ENCODE results near the gene B4GALT7. TPM values are rescaled to one million over a fixed set of nuclear protein-coding genes. Genes with fewer than 3 reads are reported as not detected.

B4GALT7 gene
- total and polyA plus RNA-seq, 4 donors: 8.1 to 19.7 (median 15.6) TPM

DNA sequence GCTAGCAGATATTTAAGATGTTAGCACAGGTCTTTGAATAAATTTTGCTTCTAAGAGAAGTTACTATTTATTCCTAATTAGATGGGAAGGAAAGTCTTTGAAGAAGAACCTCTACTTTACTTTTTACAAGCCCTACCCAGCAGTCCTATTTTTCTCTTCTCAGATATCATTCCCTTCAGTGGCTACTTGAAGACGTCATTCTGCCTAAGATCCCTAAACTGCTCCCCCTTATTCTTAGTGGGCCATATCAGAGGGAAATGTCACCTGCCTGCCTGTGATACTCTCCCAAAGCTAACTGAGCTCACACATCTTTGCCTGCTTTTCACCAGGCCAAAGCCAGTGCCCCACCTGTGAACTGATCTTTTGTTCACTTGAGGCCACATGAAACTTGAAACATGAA, 24.4 kb upstream of the B4GALT7 start:
- no peak overlapping the region for H3K4me3 ChIP-seq (ENCODE audit: low read depth in 1 of 3, low read length in 3 of 3)
- H3K9me3 ChIP-seq (ENCODE audit: control insufficient read depth in 4 of 4, low read length in 3 of 4): no peaks in the 10 kb centered on the region
- no peak for DNase-seq (ENCODE audit: low spot score)
- TF ChIP-seq TAF1 (conservative IDR thresholded peaks at IDR 0.05) (no peak), FOXA1 (IDR thresholded peaks at IDR 0.05) (no peak), JUND (IDR thresholded peaks at IDR 0.05) (no peak), GABPA (IDR thresholded peaks at IDR 0.05 in 1 of 2, conservative IDR thresholded peaks at IDR 0.05 in 1 of 2) (no peak), RAD21 (IDR thresholded peaks at IDR 0.05) (no peak), ATF3 (IDR thresholded peaks at IDR 0.05) (no peak), EGR1 (IDR thresholded peaks at IDR 0.05; ENCODE audit: low read depth in 2 of 2) (no peak), HNF4G (IDR thresholded peaks at IDR 0.05) (no peak), YY1 (IDR thresholded peaks at IDR 0.05) (no peak), NR2F2 (IDR thresholded peaks at IDR 0.05) (no peak), RXRA (IDR thresholded peaks at IDR 0.05) (no peak), FOXA2 (IDR thresholded peaks at IDR 0.05) (no peak), HNF4A (conservative IDR thresholded peaks at IDR 0.05) (no peak)
- TF ChIP-seq, protein P1, sequence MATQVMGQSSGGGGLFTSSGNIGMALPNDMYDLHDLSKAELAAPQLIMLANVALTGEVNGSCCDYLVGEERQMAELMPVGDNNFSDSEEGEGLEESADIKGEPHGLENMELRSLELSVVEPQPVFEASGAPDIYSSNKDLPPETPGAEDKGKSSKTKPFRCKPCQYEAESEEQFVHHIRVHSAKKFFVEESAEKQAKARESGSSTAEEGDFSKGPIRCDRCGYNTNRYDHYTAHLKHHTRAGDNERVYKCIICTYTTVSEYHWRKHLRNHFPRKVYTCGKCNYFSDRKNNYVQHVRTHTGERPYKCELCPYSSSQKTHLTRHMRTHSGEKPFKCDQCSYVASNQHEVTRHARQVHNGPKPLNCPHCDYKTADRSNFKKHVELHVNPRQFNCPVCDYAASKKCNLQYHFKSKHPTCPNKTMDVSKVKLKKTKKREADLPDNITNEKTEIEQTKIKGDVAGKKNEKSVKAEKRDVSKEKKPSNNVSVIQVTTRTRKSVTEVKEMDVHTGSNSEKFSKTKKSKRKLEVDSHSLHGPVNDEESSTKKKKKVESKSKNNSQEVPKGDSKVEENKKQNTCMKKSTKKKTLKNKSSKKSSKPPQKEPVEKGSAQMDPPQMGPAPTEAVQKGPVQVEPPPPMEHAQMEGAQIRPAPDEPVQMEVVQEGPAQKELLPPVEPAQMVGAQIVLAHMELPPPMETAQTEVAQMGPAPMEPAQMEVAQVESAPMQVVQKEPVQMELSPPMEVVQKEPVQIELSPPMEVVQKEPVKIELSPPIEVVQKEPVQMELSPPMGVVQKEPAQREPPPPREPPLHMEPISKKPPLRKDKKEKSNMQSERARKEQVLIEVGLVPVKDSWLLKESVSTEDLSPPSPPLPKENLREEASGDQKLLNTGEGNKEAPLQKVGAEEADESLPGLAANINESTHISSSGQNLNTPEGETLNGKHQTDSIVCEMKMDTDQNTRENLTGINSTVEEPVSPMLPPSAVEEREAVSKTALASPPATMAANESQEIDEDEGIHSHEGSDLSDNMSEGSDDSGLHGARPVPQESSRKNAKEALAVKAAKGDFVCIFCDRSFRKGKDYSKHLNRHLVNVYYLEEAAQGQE (IDR thresholded peaks at IDR 0.05): no peak
- TF ChIP-seq, protein P2, sequence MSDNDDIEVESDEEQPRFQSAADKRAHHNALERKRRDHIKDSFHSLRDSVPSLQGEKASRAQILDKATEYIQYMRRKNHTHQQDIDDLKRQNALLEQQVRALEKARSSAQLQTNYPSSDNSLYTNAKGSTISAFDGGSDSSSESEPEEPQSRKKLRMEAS (IDR thresholded peaks at IDR 0.05): no peak
- no peak overlapping the region for H3K9ac ChIP-seq (ENCODE audit: low read depth in 1 of 2, low read length in 2 of 2)
- no peaks in the 10 kb centered on the region for H3K4me1 ChIP-seq (ENCODE audit: control insufficient read depth in 4 of 4, insufficient read depth in 4 of 4, low read length in 3 of 4)
- no peak overlapping the region for H3K27ac ChIP-seq (ENCODE audit: low read depth in 1 of 2, low read length in 2 of 2)
- no peaks in the 10 kb centered on the region for H3K36me3 ChIP-seq (ENCODE audit: control insufficient read depth in 4 of 4, insufficient read depth in 3 of 4, low read depth in 1 of 4, low read length in 3 of 4)
- 62% methylated on average over 1 of the region's 1 CpG for WGBS
- H3K27me3 ChIP-seq (ENCODE audit: control insufficient read depth in 4 of 4, insufficient read depth in 4 of 4, low read length in 3 of 4): no peaks in the 10 kb centered on the region

DNA sequence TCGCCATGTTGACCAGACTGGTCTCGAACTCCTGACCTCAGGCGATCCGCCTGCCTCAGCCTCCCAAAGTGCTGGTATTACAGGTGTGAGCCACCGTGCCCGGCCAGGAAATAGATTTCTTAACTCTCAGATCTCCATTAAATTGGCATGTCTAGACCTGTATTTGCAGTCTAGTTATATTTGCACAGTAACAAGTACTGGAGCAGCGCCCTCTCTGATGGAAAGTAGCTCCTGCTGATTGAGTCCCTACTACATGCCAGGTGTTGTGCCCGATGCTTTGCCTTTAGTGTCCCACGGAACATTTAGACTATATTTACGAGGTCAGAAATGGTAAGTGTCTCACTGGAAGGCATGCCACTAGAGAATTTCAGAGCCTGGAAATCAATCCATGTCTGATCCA, 23.8 kb upstream of the B4GALT7 start:
- Histone ChIP-seq H3K36me3 (ENCODE audit: control insufficient read depth in 4 of 4, insufficient read depth in 3 of 4, low read depth in 1 of 4, low read length in 3 of 4) (no peaks in the 10 kb centered on the region), H3K9me3 (ENCODE audit: control insufficient read depth in 4 of 4, low read length in 3 of 4) (no peaks in the 10 kb centered on the region), H3K27ac (ENCODE audit: low read depth in 1 of 2, low read length in 2 of 2) (no peak overlapping the region), H3K27me3 (ENCODE audit: control insufficient read depth in 4 of 4, insufficient read depth in 4 of 4, low read length in 3 of 4) (no peaks in the 10 kb centered on the region), H3K9ac (ENCODE audit: low read depth in 1 of 2, low read length in 2 of 2) (no peak overlapping the region), H3K4me1 (ENCODE audit: control insufficient read depth in 4 of 4, insufficient read depth in 4 of 4, low read length in 3 of 4) (no peaks in the 10 kb centered on the region), H3K4me3 (ENCODE audit: low read depth in 1 of 3, low read length in 3 of 3) (no peak overlapping the region)
- TF ChIP-seq SP1 (IDR thresholded peaks at IDR 0.05): no peak
- no peak for TF ChIP-seq HNF4G (IDR thresholded peaks at IDR 0.05)
- TF ChIP-seq EGR1 (IDR thresholded peaks at IDR 0.05; ENCODE audit: low read depth in 2 of 2): no peak
- no peak for TF ChIP-seq NR2F2 (IDR thresholded peaks at IDR 0.05)
- no peak for TF ChIP-seq RXRA (IDR thresholded peaks at IDR 0.05)
- TF ChIP-seq HNF4A (conservative IDR thresholded peaks at IDR 0.05): no peak
- TF ChIP-seq YY1 (IDR thresholded peaks at IDR 0.05): no peak
- TF ChIP-seq, protein P3, sequence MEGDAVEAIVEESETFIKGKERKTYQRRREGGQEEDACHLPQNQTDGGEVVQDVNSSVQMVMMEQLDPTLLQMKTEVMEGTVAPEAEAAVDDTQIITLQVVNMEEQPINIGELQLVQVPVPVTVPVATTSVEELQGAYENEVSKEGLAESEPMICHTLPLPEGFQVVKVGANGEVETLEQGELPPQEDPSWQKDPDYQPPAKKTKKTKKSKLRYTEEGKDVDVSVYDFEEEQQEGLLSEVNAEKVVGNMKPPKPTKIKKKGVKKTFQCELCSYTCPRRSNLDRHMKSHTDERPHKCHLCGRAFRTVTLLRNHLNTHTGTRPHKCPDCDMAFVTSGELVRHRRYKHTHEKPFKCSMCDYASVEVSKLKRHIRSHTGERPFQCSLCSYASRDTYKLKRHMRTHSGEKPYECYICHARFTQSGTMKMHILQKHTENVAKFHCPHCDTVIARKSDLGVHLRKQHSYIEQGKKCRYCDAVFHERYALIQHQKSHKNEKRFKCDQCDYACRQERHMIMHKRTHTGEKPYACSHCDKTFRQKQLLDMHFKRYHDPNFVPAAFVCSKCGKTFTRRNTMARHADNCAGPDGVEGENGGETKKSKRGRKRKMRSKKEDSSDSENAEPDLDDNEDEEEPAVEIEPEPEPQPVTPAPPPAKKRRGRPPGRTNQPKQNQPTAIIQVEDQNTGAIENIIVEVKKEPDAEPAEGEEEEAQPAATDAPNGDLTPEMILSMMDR (IDR thresholded peaks at IDR 0.05; ENCODE audit: low read depth, low read length, missing input control): no peak
- TF ChIP-seq JUND (IDR thresholded peaks at IDR 0.05): no peak
- TF ChIP-seq FOXA2 (IDR thresholded peaks at IDR 0.05): no peak
- TF ChIP-seq GABPA (IDR thresholded peaks at IDR 0.05 in 1 of 2, conservative IDR thresholded peaks at IDR 0.05 in 1 of 2): no peak
- TF ChIP-seq ATF3 (IDR thresholded peaks at IDR 0.05): no peak
- TF ChIP-seq ZBTB33 (IDR thresholded peaks at IDR 0.05): no peak
- no peak for TF ChIP-seq FOXA1 (IDR thresholded peaks at IDR 0.05)
- no peak for TF ChIP-seq TAF1 (conservative IDR thresholded peaks at IDR 0.05)
- TF ChIP-seq, protein P2 (IDR thresholded peaks at IDR 0.05): no peak
- TF ChIP-seq, protein P1 (IDR thresholded peaks at IDR 0.05): no peak
- no peak for DNase-seq (ENCODE audit: low spot score)
- WGBS: 83% methylated on average over 10 of the region's 10 CpGs

All from liver (tissue), 9 donors.